GM21786 (cell line): ENCODE results near the gene SENP5.

Source experiments
- ATAC-seq: cut with Tn5 transposase; IDR thresholded peaks from one replicate; pipeline ENCODE4 v1.9.1; 2021; ENCODE audit not compliant: unreplicated experiment

Gene SENP5

GRCh38 chr3:196886144-196886543 is 18.4 kb downstream of the SENP5 start:
- no peak for ATAC-seq

- ATAC-seq, result no peak
These were observed 22.4 kb downstream of the SENP5 start for GRCh38 chr3:196889844-196890708.

DNA sequence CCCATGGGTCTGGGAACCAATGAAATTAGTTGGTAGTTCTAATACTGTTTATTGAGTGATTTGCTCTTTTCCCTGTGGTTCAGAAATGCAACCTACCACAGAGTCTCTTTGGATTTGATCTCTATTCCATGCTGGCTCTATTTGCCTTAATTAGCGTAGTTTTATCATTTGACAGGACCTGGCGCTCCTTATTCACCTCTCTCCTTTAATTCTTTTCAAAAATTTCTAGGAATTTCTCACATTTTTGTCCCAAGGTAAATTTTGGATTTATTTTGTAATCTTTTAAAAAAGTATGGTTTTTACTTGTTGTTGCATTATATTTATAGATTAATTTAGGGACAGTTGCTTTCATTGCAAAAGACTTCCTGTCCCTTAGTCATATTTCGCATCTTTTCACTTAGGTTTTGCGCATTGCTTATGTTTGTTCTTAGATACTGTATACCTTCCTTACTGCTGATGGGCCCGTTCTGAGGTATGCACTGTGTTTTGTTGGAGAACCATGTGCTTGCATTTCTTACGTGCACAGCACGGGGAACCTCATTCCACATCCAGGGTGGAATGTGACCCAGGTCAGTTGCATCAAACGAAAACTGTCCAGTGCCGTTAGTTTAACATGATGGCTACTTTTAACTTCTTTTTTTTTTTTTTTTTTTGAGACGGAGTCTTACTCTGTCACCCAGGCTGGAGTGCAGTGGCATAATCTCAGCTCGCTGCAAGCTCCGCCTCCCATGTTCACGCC is 27.0 kb downstream of the SENP5 start:
- no peak for ATAC-seq

DNA sequence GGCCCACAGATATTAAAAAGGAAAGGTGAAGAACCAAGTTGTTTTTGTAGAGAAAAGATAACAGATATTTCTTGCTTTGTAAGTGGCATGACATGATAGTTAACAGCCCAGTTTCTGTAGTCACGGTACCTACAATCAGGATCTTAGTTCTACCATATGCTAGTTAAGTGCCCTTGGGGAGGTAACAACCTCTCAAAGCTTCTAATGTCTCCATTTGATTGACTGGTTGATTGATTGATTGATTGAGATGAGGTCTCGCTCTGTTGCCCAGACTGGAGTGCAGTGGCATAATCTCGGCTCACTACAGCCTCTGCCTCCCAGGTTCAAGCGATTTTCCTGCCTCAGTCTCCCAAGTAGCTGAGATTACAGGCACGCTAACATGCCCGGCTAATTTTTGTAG is 28.5 kb downstream of the SENP5 start:
- no peak for ATAC-seq

DNA sequence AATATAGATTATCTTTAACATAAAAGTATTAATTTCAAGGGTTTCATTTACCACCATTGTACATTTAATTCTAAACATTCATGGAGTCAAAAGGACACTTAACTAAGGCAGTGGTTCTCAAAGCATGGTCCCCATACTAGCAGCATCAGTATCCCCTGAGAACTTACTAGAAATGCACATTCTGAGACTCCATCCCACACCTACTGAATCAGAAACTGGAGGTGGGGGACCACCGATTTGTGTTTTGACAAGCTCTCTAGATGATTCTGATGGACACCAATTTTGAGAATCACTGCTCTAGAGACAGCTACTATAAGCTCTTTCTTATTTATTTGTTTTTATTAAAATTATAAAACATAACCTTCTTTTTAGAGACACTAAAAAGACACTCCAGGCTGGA is 34.0 kb downstream of the SENP5 start:
- no peak for ATAC-seq

- no peak for ATAC-seq
These were observed 34.6 kb downstream of the SENP5 start for GRCh38 chr3:196902296-196902695.

GRCh38 chr3:196903740-196904139 is 36.0 kb downstream of the SENP5 start:
- ATAC-seq, result no peak

GRCh38 chr3:196914866-196915265 is 47.1 kb downstream of the SENP5 start:
- no peak for ATAC-seq

DNA sequence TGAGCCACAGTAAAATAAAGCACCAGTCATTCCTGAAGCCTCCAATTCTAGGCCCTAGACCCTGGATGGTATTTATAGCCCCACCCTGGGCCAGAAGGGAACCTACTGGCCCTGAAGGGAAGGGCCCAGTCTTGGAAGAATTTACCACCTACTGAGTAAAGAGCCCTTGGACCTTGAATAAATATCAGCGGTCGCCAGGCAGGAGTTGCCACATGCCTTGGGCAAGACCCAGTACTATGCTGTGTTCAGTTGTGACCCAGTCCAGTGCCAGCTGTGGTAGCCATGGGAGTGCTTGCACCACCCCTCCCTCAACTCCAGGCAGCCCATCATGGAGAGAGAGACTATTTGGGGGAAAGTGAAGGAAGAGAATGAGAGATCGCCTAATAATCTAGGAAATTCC is 47.7 kb downstream of the SENP5 start:
- ATAC-seq, result no peak

DNA sequence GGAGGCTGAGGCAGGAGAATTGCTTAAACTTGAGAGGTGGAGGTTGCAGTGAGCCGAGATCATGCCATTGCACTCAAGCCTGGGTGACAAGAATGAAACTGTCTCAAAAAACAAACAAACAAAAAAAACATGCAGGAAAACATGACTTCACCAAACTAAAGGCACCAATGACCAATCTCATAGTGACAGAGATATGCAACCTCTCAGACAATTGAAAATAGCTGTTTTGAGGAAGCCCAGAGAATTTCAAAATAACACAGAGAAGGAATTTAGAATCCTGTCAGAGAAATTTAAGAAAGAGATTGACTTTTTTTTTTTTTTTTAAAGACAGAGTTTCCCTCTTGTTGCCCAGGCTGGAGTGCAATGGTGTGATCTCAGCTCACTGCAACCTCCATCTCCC is 48.5 kb downstream of the SENP5 start:
- no peak for ATAC-seq

- no peak for ATAC-seq
These were observed 49.3 kb downstream of the SENP5 start for GRCh38 chr3:196916995-196917394.

- ATAC-seq, result no peak
These were observed 51.2 kb downstream of the SENP5 start for GRCh38 chr3:196918968-196919367.

- ATAC-seq, result no peak
These were observed 53.0 kb downstream of the SENP5 start for GRCh38 chr3:196920733-196921132.

- no peak for ATAC-seq
These were observed 60.1 kb downstream of the SENP5 start for GRCh38 chr3:196927571-196928453.

DNA sequence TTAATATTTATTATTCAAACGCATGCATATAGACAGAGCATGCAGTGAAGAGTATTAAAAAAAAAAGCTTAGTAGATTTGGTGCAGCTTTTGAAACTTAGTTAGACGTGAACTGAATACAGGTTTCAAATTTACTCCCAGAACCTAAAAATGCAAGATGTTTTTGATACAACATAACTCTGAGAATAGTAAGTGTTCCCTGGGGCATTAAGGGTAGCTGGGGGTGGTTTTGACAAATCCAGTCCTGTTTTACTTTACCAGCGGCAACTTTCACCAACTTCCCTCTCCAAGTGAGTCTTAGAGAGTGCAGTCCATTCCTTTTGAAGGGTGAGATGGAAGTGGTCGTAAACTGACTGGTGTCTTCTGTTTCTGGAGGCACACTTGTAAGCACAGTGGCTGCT is 63.4 kb downstream of the SENP5 start:
- no peak for ATAC-seq

DNA sequence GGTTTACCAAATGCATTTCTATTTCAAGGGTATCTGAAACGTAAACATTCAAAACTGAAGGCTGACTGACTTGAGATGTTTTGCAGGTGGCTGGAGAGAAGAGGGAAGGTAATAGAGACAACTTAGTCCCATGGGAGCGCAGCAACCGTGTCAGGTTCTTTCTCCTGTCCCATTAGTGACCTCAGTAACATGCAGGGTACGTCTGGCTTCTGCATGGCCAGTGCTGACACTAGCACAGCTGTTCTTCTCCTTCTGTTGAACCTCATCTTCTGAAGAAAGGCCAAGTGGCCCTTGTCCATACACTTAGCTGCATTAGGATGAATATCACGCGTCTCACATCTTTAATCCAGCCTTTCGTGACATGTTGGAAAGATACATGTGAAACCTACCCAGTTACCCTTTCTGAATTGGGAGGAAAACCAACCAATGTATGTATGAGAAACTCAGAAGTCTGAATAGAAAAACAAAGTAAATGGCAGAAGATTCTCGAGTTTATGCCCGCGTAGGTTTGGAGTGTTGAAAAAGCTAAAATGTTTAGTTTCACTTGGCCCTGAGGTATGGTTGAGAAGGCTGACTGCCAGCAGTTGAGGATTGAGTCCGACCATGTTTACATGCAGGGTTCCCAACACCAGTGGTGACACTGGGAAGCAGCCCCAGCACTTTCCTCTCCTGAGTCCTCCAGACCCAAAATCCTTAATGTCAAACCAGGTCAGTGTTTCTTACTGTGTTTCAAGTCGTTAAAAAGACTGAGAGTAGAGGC is 64.3 kb downstream of the SENP5 start:
- peak; percentile 53 for ATAC-seq

DNA sequence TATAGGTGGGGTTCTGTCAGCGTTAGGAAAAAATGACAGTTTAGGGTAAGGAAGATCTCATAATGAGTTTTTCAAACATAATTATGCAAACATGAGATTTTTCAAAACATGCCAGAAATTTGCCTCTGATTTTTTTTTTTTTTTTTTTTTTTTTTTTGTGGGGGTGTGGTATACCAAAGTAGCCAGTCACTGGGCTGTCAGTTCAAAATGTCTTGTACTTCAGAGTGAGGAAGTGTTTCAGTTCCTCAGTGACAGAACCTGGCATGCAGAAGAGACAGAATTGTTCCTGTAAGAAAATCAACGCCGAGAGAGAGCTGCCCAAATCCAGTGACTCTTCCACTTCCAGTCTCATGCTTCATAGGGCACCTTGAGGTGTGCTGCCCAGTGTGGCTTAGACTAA is 64.9 kb downstream of the SENP5 start:
- ATAC-seq, result peak; percentile 57

- ATAC-seq, result no peak
These were observed 68.6 kb downstream of the SENP5 start for GRCh38 chr3:196936288-196936687.

DNA sequence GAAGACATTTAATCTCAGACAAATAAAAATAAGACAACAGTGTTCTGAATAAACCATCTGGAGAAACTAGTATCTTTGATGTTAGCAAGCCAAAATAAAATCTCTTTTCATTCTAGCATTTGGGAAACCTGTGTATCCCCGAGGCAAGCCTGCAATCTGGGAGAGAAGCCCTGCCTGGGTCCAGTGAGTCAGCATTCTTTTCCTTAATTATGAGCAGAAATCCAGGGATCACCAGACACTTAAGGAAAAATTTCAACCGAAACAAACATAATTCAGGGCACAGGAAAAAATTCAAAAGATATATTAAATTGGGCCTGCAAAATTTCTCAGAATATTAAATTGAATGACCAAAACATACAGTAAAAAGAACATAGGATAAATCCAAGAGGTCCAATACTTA is 70.4 kb downstream of the SENP5 start:
- no peak for ATAC-seq

DNA sequence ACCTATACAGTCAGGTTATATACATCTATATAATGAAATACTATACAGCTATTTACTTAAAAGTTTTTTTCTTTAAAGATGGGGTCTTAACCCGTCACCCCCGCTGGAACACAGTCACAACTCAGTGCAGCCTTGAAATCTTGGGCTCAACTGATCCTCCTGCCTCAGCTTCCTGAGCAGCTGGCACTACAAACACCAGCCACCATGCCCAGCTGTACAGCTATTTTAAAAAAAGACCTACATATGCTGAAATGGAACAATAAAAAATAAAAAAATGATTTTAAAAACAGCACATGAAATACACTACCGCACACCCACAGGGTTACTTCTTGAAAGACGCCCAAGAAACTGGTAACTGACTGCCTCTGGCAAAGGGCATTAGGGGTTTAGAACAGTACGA is 70.9 kb downstream of the SENP5 start:
- no peak for ATAC-seq
